Epithelial cell of umbilical artery (primary cell): ENCODE data around the gene ARMCX6. TPM values are rescaled to one million over a fixed set of nuclear protein-coding genes. Genes with fewer than 3 reads are reported as not detected.

Experiments
- total RNA-seq: library from RNA; depleted of rRNA; stranded (reverse); fragments of >200 nt; gene quantifications from 2 replicates; pipeline ENCODE4 v1.2.3, GENCODE V29; 2014

The ARMCX6 gene
- total RNA-seq, result 33.4 and 35.1 TPM in 2 replicates

DNA sequence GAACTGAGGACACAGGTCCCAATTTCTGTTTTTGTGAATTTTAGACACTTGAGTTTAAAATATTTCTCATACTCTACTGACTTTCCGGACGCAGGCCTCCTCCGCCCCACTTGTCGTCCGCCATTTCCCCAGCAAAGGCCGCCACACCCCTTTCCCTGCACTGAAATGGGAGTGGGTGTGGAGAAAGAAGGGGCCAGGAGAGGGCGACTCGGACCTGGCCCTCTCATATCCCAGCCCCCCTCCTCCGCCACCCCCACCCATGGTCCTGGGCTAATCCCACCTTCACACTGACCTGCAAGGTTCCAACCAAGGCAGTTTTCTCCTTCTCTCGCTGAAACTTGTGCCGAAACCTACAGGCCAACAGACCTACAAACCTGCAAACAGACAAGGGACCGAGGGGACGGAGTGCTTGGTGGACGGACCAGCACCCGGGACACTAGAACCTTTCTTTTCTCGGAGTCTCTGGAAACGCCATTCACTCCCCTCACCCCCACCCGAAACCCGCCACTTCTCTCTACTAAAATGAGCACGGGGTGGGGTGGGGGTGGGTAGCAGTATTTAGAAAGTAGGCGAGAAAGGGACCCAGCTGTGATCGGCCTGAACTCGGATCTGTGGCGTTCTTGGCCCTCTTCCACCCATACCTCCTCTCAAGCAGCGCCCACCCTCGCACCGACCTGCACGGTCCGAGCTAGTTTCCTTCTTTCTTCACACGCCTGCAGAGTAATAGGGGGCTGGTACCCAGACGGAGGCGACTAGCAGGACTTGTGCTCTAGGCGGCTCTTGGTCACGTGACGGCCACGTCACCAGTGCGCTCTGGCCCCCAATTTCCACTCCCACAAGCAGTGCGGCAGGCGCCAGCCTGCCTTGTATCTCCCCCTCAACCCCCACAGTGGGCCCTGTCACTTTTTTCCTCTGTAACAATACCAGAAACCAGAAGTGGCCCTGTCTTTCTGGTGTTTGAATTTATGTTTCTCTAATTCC is at the start of gene ARMCX6:
TSS of gene ARMCX6 (minus strand) at position 790 of the 981 bp plus-strand sequence. CDS start 1,380 bp downstream, outside the sequence.

DNA sequence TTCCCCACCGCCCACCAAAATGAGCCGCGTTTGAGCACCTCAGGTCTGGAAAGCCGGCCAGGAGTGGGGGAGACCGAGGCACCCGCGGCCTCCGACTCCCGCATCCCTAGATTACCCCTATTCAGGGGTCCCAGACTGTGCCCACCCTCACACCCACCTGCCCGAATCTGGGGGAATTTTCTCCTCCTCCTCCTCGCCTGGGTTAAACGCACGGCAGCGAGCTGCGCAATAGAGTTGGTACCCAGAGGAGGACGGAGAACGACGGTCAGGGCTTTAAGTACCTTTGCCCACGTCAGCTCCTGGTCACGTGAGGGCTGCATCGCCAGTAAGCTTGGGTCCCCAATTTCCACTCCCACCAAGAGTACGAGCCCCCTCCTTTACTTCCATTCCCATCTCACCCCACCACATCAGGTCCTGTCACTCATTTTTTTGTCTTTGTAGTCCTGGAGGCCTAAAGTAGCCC is 41.8 kb upstream of the ARMCX6 start, which contains the start of gene ARMCX2:
TSS of gene ARMCX2 (minus strand) at position 250 of the 463 bp plus-strand sequence. CDS start 2,262 bp downstream, outside the sequence.

Other genes with a start within 250 kb of the ARMCX6 start
- 0.15 TPM in 1 of 2 replicates, not detected in the other for gene BTK, start 231.8 kb downstream of the ARMCX6 start, total RNA-seq
- gene RPL36A, start 227.0 kb downstream of the ARMCX6 start, total RNA-seq, result 278 and 940 TPM in 2 replicates
- gene GLA, start 210.1 kb downstream of the ARMCX6 start, total RNA-seq, result 31.8 and 41.0 TPM in 2 replicates
- gene HNRNPH2, start 209.8 kb downstream of the ARMCX6 start, total RNA-seq, result 89.6 and 106 TPM in 2 replicates
- 2.9 and 5.8 TPM in 2 replicates for gene ARMCX4, start 132.5 kb downstream of the ARMCX6 start, total RNA-seq
- 26.6 and 42.2 TPM in 2 replicates for gene ARMCX1, start 67.5 kb downstream of the ARMCX6 start, total RNA-seq
- gene ARMCX3, start 5.2 kb upstream of the ARMCX6 start, total RNA-seq, result 56.8 and 74.9 TPM in 2 replicates
- gene ARMCX2, start 41.9 kb upstream of the ARMCX6 start, total RNA-seq, result 72.1 and 161 TPM in 2 replicates